HG02571 (cell line): ENCODE data around the gene HAUS2.

Experiments used
- ATAC-seq: cut with Tn5 transposase; IDR thresholded peaks from one replicate; pipeline ENCODE4 v1.9.1; 2021; ENCODE audit warnings: mild to moderate bottlenecking, moderate library complexity; ENCODE audit not compliant: unreplicated experiment

The HAUS2 gene

GRCh38 chr15:42605796-42606195 is 57.2 kb downstream of the HAUS2 start:
- ATAC-seq, result no peak

GRCh38 chr15:42608110-42608531 is 59.5 kb downstream of the HAUS2 start:
- ATAC-seq, result no peak

GRCh38 chr15:42608752-42609488 is 60.3 kb downstream of the HAUS2 start:
- ATAC-seq, result no peak

- no peak for ATAC-seq
Observed at GRCh38 chr15:42611532-42611931, 62.9 kb downstream of the HAUS2 start.

GRCh38 chr15:42612367-42612912 is 63.8 kb downstream of the HAUS2 start:
- no peak for ATAC-seq

- ATAC-seq, result no peak
Observed at GRCh38 chr15:42616107-42616506, 67.5 kb downstream of the HAUS2 start.
